IPS-NIHi11 (cell line): ENCODE measurements around the gene SPP2.

Source experiments
- DNase-seq: peaks from one replicate; pipeline ENCODE4 v3.0.0; 2012; ENCODE audit warnings: mixed read lengths, low spot score

The SPP2 gene

DNA sequence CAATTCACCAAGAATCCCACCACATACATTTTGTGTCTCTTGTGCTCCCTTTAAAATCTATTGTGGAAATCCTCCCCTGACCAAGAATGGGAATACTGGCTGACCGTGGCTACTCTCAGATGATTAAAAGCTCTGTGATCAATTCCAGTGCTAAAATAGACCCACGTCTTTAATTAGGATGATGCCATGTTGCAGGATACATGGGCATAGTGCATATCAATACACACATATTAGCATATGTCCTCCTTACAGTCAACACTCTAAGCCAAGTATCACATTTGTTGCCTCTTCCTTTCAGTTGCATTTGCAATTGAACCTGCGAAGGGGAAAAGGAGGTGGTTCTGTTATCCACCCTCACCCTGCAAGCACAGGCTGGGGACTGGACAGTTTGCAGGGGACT, 41.8 kb downstream of the SPP2 start:
- DNase-seq = no peak

- DNase-seq = no peak
These were observed 44.8 kb downstream of the SPP2 start for GRCh38 chr2:234095301-234095700.

- no peak for DNase-seq
These were observed 45.7 kb downstream of the SPP2 start for GRCh38 chr2:234096164-234096563.

GRCh38 chr2:234098681-234099080, 48.2 kb downstream of the SPP2 start:
- no peak for DNase-seq

- DNase-seq = no peak
These were observed 48.8 kb downstream of the SPP2 start for GRCh38 chr2:234099266-234099665.

GRCh38 chr2:234100686-234101085, 50.2 kb downstream of the SPP2 start:
- no peak for DNase-seq

DNA sequence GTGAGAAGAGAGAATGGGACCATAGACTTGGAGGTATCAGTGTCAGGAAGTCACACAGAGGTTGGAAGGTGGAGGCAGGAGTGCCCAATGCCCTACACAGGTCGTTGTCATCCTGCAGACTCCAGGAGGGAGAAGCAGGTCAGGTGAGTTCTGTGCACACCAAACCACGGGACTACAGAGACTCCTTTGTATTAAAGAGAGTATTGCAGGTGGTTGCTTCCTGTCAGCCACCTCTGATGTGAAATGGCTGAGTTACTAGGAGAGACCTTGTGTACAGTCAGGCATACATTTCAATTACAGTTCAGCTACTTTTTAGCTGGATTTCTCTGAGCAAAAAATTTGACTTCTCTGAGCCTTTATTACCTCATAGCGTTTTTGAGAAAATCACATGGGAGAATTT, 51.6 kb downstream of the SPP2 start:
- DNase-seq = peak; percentile 35

DNA sequence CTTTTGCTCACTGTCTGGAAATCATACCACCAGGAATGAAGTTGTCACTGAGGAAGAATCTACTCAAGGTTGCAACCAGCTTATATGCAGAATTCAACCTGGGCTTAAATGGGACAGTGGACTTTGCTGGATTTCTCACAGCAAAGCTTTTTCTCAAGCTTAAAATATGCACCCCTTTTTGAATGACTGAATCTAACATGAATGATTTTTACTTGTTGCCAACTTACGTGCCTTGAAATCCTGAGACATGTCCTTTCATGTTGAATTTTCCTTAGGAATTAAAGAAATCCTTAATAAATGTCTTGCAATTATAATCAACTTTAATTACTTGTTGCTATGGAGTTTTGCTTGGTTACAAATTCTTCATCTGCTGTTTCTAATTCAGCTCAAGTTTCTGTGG, 57.4 kb downstream of the SPP2 start:
- DNase-seq = no peak

- DNase-seq = no peak
These were observed 58.8 kb downstream of the SPP2 start for GRCh38 chr2:234109321-234109720.

DNA sequence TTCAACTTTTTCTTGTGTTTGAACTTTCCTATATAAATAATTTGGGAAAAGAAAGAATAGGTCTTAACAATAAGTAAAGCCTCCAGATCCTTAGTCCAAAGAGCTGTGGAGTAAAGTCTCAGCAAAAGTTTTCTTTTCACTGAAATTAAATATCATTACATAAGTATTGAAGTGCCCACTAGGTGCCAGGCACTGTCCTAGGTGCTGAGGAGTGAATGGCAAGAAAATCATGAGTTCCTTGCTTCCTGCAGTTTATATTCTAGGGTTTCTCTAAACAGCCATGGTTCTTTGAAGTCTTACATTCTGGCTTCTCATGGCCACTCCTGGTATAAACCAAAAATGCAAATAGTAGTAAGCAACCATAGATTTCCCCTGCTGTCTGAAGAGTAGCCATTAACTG, 59.7 kb downstream of the SPP2 start:
- no peak for DNase-seq

DNA sequence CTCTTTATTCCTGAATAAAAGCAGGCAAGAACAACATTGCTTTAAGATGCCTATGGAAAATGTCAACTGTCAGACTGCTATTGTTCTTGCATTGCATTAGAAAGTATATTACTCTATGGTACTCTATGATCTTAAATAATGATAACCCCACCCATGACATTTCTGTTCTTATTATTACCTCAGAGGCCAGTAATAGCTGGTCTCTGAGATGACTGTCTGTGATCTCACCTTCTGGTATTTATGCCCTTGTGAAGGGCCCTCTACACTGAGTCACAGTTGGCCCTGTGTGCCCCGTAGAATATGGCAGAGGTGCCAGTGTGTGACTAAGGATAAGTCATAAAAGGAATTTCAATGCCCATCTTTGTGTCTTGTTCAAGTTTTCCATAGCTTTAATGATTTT, 61.0 kb downstream of the SPP2 start:
- DNase-seq = no peak

- DNase-seq = no peak
These were observed 65.5 kb downstream of the SPP2 start for GRCh38 chr2:234116010-234116409.

GRCh38 chr2:234121999-234122398, 71.5 kb downstream of the SPP2 start:
- DNase-seq = no peak

DNA sequence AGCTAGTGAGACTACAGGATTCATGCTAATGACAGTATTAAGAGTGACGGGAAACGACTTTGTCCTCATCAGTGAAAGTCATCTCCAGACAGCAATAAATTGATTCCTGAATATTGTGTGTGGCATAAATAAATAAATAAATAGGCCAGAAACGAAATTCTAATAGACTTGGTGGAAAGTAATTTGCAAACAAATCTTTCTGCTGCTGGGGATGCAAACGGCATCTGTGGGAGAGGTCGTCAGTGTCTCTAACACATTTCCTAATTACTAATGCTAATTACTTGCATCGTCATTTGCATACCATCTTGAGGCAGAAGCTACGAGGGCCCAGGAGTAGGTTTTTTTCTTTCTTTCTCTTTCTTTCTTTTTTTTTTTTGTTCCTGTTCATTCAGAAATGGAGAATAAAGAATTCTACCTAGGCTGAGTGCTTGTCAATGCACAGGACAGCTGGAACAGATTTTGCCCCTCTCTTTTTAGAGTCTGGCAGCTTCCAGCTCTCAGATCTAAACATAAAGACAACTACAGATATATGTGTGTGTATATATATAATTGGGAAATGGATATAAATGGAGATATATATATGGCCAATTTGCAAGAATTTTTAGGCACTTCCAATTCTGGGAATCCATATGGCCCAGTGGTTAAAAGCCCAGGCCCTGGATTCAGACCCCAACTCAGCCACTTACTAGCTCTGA, 75.1 kb downstream of the SPP2 start:
- DNase-seq = no peak

- no peak for DNase-seq
These were observed 75.6 kb downstream of the SPP2 start for GRCh38 chr2:234126146-234126470.
